NCI-H345 treated with DMSO at 0.1 percent for 48 hours (cell line): ENCODE measurements around the gene KCNJ9.
"Not testable (repeated sequence)": the region's sequence is repeated elsewhere in the genome, so short reads cannot be mapped to it uniquely, and the experiment has no call there.

Experiments
- DNase-seq: peaks from one replicate; lab custom pipeline; 2025; ENCODE audit not compliant: unreplicated experiment; lab: John Stamatoyannopoulos, UW

KCNJ9 gene

GRCh38 chr1:160081261-160081936 is at the start of gene KCNJ9:
Gene KCNJ9 (plus strand): TSS chr1:160081538. CDS start chr1:160084031, 2,493 bp downstream.
- no peak for DNase-seq

- peak; percentile 9 for DNase-seq
Measured at GRCh38 chr1:160032165-160032820, 49.0 kb upstream of the KCNJ9 start.

- DNase-seq, result no peak
Measured at GRCh38 chr1:160040476-160040875, 40.9 kb upstream of the KCNJ9 start.

- DNase-seq, result no peak
Measured at GRCh38 chr1:160043543-160043942, 37.8 kb upstream of the KCNJ9 start.

- DNase-seq, result no peak
Measured at GRCh38 chr1:160045653-160046052, 35.7 kb upstream of the KCNJ9 start.

- peak; percentile 43 for DNase-seq
Measured at GRCh38 chr1:160046494-160047110, 34.7 kb upstream of the KCNJ9 start.

- DNase-seq, result no peak
Measured at GRCh38 chr1:160047111-160047991, 34.0 kb upstream of the KCNJ9 start.

- peak; percentile 7 for DNase-seq
Measured at GRCh38 chr1:160048335-160048734, 33.0 kb upstream of the KCNJ9 start.

- DNase-seq, result no peak
Measured at GRCh38 chr1:160049101-160049500, 32.2 kb upstream of the KCNJ9 start.

- not testable (repeated sequence) for DNase-seq
Measured at GRCh38 chr1:160050182-160050581, 31.2 kb upstream of the KCNJ9 start.

- DNase-seq, result no peak
Measured at GRCh38 chr1:160050619-160051018, 30.7 kb upstream of the KCNJ9 start.

- DNase-seq, result no peak
Measured at GRCh38 chr1:160052936-160053335, 28.4 kb upstream of the KCNJ9 start.

GRCh38 chr1:160053548-160054365 is 27.6 kb upstream of the KCNJ9 start:
- no peak for DNase-seq

- DNase-seq, result no peak
Measured at GRCh38 chr1:160056648-160057169, 24.6 kb upstream of the KCNJ9 start.

- no peak for DNase-seq
Measured at GRCh38 chr1:160058087-160058486, 23.3 kb upstream of the KCNJ9 start.

GRCh38 chr1:160061369-160062229 is 19.7 kb upstream of the KCNJ9 start:
- DNase-seq, result no peak

- DNase-seq, result no peak
Measured at GRCh38 chr1:160062230-160062532, 19.2 kb upstream of the KCNJ9 start.

- no peak for DNase-seq
Measured at GRCh38 chr1:160063176-160063575, 18.2 kb upstream of the KCNJ9 start.

- no peak for DNase-seq
Measured at GRCh38 chr1:160064164-160064563, 17.2 kb upstream of the KCNJ9 start.
